OCI-LY1 (cell line): ENCODE results near the gene SH3GL2.

Source experiments
- H2AFZ ChIP-seq: fragments of 200-600 bp; sonication (generic), shearing (Covaris generic); 2 replicates; pipeline ENCODE4 v1.6.0; 2014; ENCODE audit warnings: antibody characterized with exemption, mild to moderate bottlenecking, low read length
- H3F3A ChIP-seq: fragments of 200-600 bp; sonication (generic), shearing (Covaris generic); 2 replicates; pipeline ENCODE4 v1.6.0; 2014; ENCODE audit warnings: mild to moderate bottlenecking, antibody characterized with exemption, low read length, moderate library complexity; ENCODE audit not compliant: insufficient read depth
- H3K27ac ChIP-seq: fragments of 200-600 bp; sonication (generic); 2 replicates; pipeline ENCODE4 v1.5.1; 2014; ENCODE audit warnings: low read length, mixed run types, mild to moderate bottlenecking, low read depth; ENCODE audit not compliant: poor library complexity, severe bottlenecking
- H3K27me3 ChIP-seq: fragments of 200-600 bp; sonication (generic); 2 replicates; pipeline ENCODE4 v1.6.0; 2014; ENCODE audit warnings: antibody characterized with exemption, mild to moderate bottlenecking, low read length, moderate library complexity; ENCODE audit not compliant: insufficient read depth
- H3K36me3 ChIP-seq: fragments of 200-600 bp; sonication (generic); 2 replicates; pipeline ENCODE4 v1.6.1; 2014; ENCODE audit warnings: mild to moderate bottlenecking, antibody characterized with exemption, low read length, moderate library complexity, mixed read lengths; ENCODE audit not compliant: insufficient read depth
- H3K4me1 ChIP-seq: fragments of 200-600 bp; sonication (generic); 2 replicates; pipeline ENCODE4 v1.5.1; 2014; ENCODE audit warnings: mild to moderate bottlenecking, low read length, moderate library complexity; ENCODE audit not compliant: insufficient read depth, severe bottlenecking
- H3K4me2 ChIP-seq: fragments of 200-600 bp; sonication (generic), shearing (Covaris generic); 2 replicates; pipeline ENCODE4 v1.6.1; 2014; ENCODE audit warnings: low read length
- H3K4me3 ChIP-seq: fragments of 200-600 bp; sonication (generic); 2 replicates; pipeline ENCODE4 v1.5.1; 2014; ENCODE audit warnings: low read length, low read depth, mild to moderate bottlenecking, mixed read lengths; ENCODE audit not compliant: poor library complexity, severe bottlenecking
- H3K79me2 ChIP-seq: fragments of 200-600 bp; shearing (Covaris generic); 2 replicates; pipeline ENCODE4 v1.6.1; 2016; ENCODE audit warnings: mixed run types, low read length, mixed read lengths; ENCODE audit not compliant: insufficient read depth
- H3K9ac ChIP-seq: fragments of 200-600 bp; sonication (generic), shearing (Covaris generic); 2 replicates; pipeline ENCODE4 v1.6.1; 2014; ENCODE audit warnings: mild to moderate bottlenecking, low read length, mixed read lengths
- H3K9me2 ChIP-seq: fragments of 200-600 bp; sonication (generic), shearing (Covaris generic); 2 replicates; pipeline ENCODE4 v1.6.1; 2014; ENCODE audit warnings: low read depth, mild to moderate bottlenecking, low read length, mixed read lengths
- H3K9me3 ChIP-seq: fragments of 200-600 bp; shearing (Covaris generic); 2 replicates; pipeline ENCODE4 v1.6.1; 2014; ENCODE audit warnings: low read length, mixed read lengths
- H4K20me1 ChIP-seq: fragments of 200-600 bp; sonication (generic), shearing (Covaris generic); 2 replicates; pipeline ENCODE4 v1.6.0; 2016; ENCODE audit warnings: mild to moderate bottlenecking, low read length; ENCODE audit not compliant: insufficient read depth
- EZH2 ChIP-seq: fragments of 200-600 bp; sonication (generic), shearing (Covaris generic); IDR thresholded peaks from 2 replicates; pipeline ENCODE4 v1.8.0; 2017; ENCODE audit warnings: borderline replicate concordance, mixed run types, mild to moderate bottlenecking, antibody characterized with exemption, low read length, moderate library complexity, mixed read lengths
- TF ChIP-seq, protein P1 (sequence below): fragments of 200-600 bp; sonication (generic), shearing (Covaris generic); IDR thresholded peaks from 2 replicates; pipeline ENCODE4 v1.5.1; 2017; ENCODE audit warnings: mild to moderate bottlenecking, antibody characterized with exemption, low read length, moderate library complexity, mixed read lengths

The SH3GL2 gene

GRCh38 chr9:17832812-17833211 lies 253.9 kb downstream of the SH3GL2 start:
- TF ChIP-seq, protein P1, sequence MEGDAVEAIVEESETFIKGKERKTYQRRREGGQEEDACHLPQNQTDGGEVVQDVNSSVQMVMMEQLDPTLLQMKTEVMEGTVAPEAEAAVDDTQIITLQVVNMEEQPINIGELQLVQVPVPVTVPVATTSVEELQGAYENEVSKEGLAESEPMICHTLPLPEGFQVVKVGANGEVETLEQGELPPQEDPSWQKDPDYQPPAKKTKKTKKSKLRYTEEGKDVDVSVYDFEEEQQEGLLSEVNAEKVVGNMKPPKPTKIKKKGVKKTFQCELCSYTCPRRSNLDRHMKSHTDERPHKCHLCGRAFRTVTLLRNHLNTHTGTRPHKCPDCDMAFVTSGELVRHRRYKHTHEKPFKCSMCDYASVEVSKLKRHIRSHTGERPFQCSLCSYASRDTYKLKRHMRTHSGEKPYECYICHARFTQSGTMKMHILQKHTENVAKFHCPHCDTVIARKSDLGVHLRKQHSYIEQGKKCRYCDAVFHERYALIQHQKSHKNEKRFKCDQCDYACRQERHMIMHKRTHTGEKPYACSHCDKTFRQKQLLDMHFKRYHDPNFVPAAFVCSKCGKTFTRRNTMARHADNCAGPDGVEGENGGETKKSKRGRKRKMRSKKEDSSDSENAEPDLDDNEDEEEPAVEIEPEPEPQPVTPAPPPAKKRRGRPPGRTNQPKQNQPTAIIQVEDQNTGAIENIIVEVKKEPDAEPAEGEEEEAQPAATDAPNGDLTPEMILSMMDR: no peak
- no peak for TF ChIP-seq EZH2
- Histone ChIP-seq H3K9me3 (no peaks in the 10 kb centered on the region), H3K4me3 (no peak overlapping the region)

DNA sequence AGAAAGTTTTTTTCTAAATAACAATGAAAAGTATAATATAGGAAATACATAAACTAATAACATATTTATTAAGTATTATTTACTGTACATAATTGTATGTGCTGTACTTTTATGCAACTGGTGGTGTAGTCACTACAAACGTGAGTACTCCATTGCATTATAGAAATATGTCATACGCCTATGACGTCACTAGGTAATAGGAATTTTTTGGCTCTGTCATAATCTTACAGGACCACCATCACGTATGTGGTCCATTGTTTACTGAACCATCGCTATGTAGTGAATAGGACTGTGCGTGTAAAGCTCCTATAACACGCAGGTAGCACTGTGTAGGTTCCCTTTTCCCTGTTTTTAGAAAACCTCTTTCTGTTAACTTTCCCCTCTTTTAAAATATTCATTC lies 255.0 kb downstream of the SH3GL2 start:
- no peaks in the 10 kb centered on the region for H3F3A ChIP-seq
- no peak overlapping the region for H3K9ac ChIP-seq
- no peak overlapping the region for H3K4me3 ChIP-seq
- no peak overlapping the region for H2AFZ ChIP-seq
- H3K36me3 ChIP-seq: no peaks in the 10 kb centered on the region
- no peaks in the 10 kb centered on the region for H3K79me2 ChIP-seq
- no peaks in the 10 kb centered on the region for H3K9me2 ChIP-seq
- no peaks in the 10 kb centered on the region for H3K9me3 ChIP-seq
- no peaks in the 10 kb centered on the region for H3K4me1 ChIP-seq
- no peaks in the 10 kb centered on the region for H4K20me1 ChIP-seq
- no peak overlapping the region for H3K4me2 ChIP-seq
- no peaks in the 10 kb centered on the region for H3K27me3 ChIP-seq
- no peak overlapping the region for H3K27ac ChIP-seq
- TF ChIP-seq EZH2: no peak
- TF ChIP-seq, protein P1: no peak

More at GRCh38 chr9:17832812-17833211, 253.9 kb downstream of the SH3GL2 start:
- no peak overlapping the region for H2AFZ ChIP-seq
- H3K4me1 ChIP-seq: no peaks in the 10 kb centered on the region
- H3K27me3 ChIP-seq: no peaks in the 10 kb centered on the region
- no peaks in the 10 kb centered on the region for H3F3A ChIP-seq
- H3K27ac ChIP-seq: no peak overlapping the region
- no peak overlapping the region for H3K4me2 ChIP-seq
- no peaks in the 10 kb centered on the region for H4K20me1 ChIP-seq
- no peak overlapping the region for H3K9ac ChIP-seq
- no peaks in the 10 kb centered on the region for H3K36me3 ChIP-seq
- no peaks in the 10 kb centered on the region for H3K79me2 ChIP-seq
- H3K9me2 ChIP-seq: no peaks in the 10 kb centered on the region

GRCh38 chr9:17837965-17838364 lies 259.1 kb downstream of the SH3GL2 start:
- Histone ChIP-seq H3K36me3 (no peaks in the 10 kb centered on the region), H3K27ac (no peak overlapping the region), H4K20me1 (no peaks in the 10 kb centered on the region), H3K4me3 (no peak overlapping the region), H3K4me2 (no peak overlapping the region), H3K27me3 (no peaks in the 10 kb centered on the region), H3K9me3 (no peaks in the 10 kb centered on the region), H2AFZ (no peak overlapping the region), H3K4me1 (no peaks in the 10 kb centered on the region), H3K9me2 (no peaks in the 10 kb centered on the region), H3K9ac (no peak overlapping the region), H3F3A (no peaks in the 10 kb centered on the region), H3K79me2 (no peaks in the 10 kb centered on the region)
- TF ChIP-seq EZH2: no peak
- TF ChIP-seq, protein P1: no peak
